ENCODE results near the gene TWSG1. TPM values are rescaled to one million over a fixed set of nuclear protein-coding genes. Genes with fewer than 3 reads are reported as not detected.

Gene TWSG1
- polyA plus RNA-seq: 9.4 and 11.6 TPM in 2 replicates

GRCh38 chr18:9334329-9334972 is at the start of gene TWSG1:
TWSG1 (plus strand) TSS chr18:9334773; CDS start chr18:9337230, 2,457 bp downstream.

Other genes with a start within 250 kb of the TWSG1 start
- gene NDUFV2, start 232.1 kb upstream of the TWSG1 start, polyA plus RNA-seq: 755 and 815 TPM in 2 replicates
- gene ANKRD12, start 198.0 kb upstream of the TWSG1 start, polyA plus RNA-seq: 93.5 and 105 TPM in 2 replicates
- gene RALBP1, start 140.7 kb downstream of the TWSG1 start, polyA plus RNA-seq: 12.8 and 22.5 TPM in 2 replicates

All from Purkinje cell (primary cell).